Measurements from ENCODE around the gene MYB.

MYB gene

DNA sequence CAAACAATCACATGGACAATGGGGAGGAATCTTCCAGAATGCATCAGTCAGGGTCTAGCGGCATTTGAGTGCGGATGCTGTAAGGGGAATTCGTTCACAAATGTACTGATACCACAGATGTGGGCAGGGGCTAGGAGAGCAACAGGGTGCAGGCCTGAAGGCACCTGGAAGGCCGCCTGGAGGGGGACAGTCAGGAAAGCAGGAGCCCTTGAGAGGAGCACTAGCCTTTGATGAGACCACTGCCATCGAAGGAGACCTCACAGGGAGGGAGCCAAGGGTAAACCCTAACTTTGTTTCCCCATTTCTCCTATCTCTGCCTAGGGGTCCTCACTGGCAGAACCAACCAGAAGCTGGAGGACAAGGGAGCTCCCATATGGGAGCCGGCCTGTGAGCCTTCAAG, 38.2 kb downstream of the MYB start:
- H3K27me3 ChIP-seq (replicated peaks; ENCODE audit: insufficient read depth, low read length) = no peaks in the 10 kb centered on the region
- H3F3A ChIP-seq (ENCODE audit: insufficient read depth, low read length) = peaks cover 15% of the 10 kb centered on the region; the same call in 1 of the 2 replicates
- H3K9ac ChIP-seq (ENCODE audit: low read length) = no peak overlapping the region
- no peaks in the 10 kb centered on the region for H3K36me3 ChIP-seq (replicated peaks; ENCODE audit: insufficient read depth, low read length)
- H3K4me3 ChIP-seq (ENCODE audit: low read length) = no peak overlapping the region
- no peaks in the 10 kb centered on the region for H3K9me3 ChIP-seq (replicated peaks; ENCODE audit: insufficient read depth, low read length)
- H3K4me1 ChIP-seq (ENCODE audit: low read length) = peaks cover 19% of the 10 kb centered on the region
- no peaks in the 10 kb centered on the region for H3K79me2 ChIP-seq (ENCODE audit: low read length)
- H3K27ac ChIP-seq (ENCODE audit: low read length) = no peak overlapping the region
- no peak for DNase-seq
- no peak for TF ChIP-seq EZH2phosphoT487 (IDR thresholded peaks at IDR 0.05; ENCODE audit: low read length)
- no peaks in the 10 kb centered on the region for H3K9me2 ChIP-seq (replicated peaks; ENCODE audit: insufficient read depth, low read length)
- H3K4me2 ChIP-seq (ENCODE audit: low read depth, low read length) = no peak overlapping the region
- no peaks in the 10 kb centered on the region for H4K20me1 ChIP-seq (ENCODE audit: insufficient read depth, low read length)
- H2AFZ ChIP-seq (ENCODE audit: low read length) = no peak overlapping the region

- peaks cover 22% of the 10 kb centered on the region for H3F3A ChIP-seq (ENCODE audit: insufficient read depth, low read length)
- H3K4me2 ChIP-seq (ENCODE audit: low read depth, low read length) = no peak overlapping the region
- no peaks in the 10 kb centered on the region for H3K27me3 ChIP-seq (replicated peaks; ENCODE audit: insufficient read depth, low read length)
- H3K79me2 ChIP-seq (ENCODE audit: low read length) = no peaks in the 10 kb centered on the region
- no peak for TF ChIP-seq EZH2phosphoT487 (IDR thresholded peaks at IDR 0.05; ENCODE audit: low read length)
- TF ChIP-seq CTCF (IDR thresholded peaks at IDR 0.05; ENCODE audit: low read length) = no peak
- TF ChIP-seq EZH2 (optimal IDR thresholded peaks at IDR 0.05; ENCODE audit: low read depth, low read length) = no peak
- H3K27ac ChIP-seq (ENCODE audit: low read length) = no peak overlapping the region
- no peak for DNase-seq
- peaks cover 36% of the 10 kb centered on the region for H3K4me1 ChIP-seq (ENCODE audit: low read length)
- no peaks in the 10 kb centered on the region for H4K20me1 ChIP-seq (ENCODE audit: insufficient read depth, low read length)
- no peak overlapping the region for H3K4me3 ChIP-seq (ENCODE audit: low read length)
- no peaks in the 10 kb centered on the region for H3K9me3 ChIP-seq (replicated peaks; ENCODE audit: insufficient read depth, low read length)
- no peaks in the 10 kb centered on the region for H3K36me3 ChIP-seq (replicated peaks; ENCODE audit: insufficient read depth, low read length)
- no peak overlapping the region for H2AFZ ChIP-seq (ENCODE audit: low read length)
- no peak overlapping the region for H3K9ac ChIP-seq (ENCODE audit: low read length)
- H3K9me2 ChIP-seq (replicated peaks; ENCODE audit: insufficient read depth, low read length) = no peaks in the 10 kb centered on the region
Measured at GRCh38 chr6:135221042-135221441, 39.9 kb downstream of the MYB start.

GRCh38 chr6:135221505-135221904, 40.4 kb downstream of the MYB start:
- TF ChIP-seq EZH2phosphoT487 (IDR thresholded peaks at IDR 0.05; ENCODE audit: low read length) = no peak
- no peak for TF ChIP-seq CTCF (IDR thresholded peaks at IDR 0.05; ENCODE audit: low read length)
- TF ChIP-seq EZH2 (optimal IDR thresholded peaks at IDR 0.05; ENCODE audit: low read depth, low read length) = no peak
- no peaks in the 10 kb centered on the region for H4K20me1 ChIP-seq (ENCODE audit: insufficient read depth, low read length)

DNA sequence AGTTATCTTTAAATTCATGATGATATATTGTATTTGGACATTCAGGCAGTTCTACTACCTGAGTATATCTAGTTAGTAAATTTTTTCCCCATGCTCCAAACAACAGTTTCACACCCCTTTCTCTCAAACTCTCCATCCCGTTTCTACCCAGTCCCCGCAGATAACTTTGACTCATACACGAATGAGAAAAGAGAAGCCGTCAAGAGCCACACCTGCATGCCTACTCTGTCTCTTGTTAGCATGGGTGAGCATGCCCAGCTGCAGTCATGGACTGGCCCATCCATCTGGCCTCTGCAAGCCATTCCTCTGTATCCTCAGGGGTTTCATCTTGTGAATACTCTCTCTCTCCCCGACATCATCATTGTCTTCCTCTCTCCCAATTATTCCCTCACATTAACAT, 41.5 kb downstream of the MYB start:
- no peak overlapping the region for H2AFZ ChIP-seq (ENCODE audit: low read length)
- no peaks in the 10 kb centered on the region for H3K36me3 ChIP-seq (replicated peaks; ENCODE audit: insufficient read depth, low read length)
- 0 out of 2 replicates have a peak overlapping the region, but pooled peaks have one; percentile 4 for H3K4me2 ChIP-seq (ENCODE audit: low read depth, low read length)
- H3K9ac ChIP-seq (ENCODE audit: low read length) = no peak overlapping the region
- no peak overlapping the region for H3K4me3 ChIP-seq (ENCODE audit: low read length)
- no peaks in the 10 kb centered on the region for H3K27me3 ChIP-seq (replicated peaks; ENCODE audit: insufficient read depth, low read length)
- no peak for TF ChIP-seq EZH2 (optimal IDR thresholded peaks at IDR 0.05; ENCODE audit: low read depth, low read length)
- no peak for TF ChIP-seq EZH2phosphoT487 (IDR thresholded peaks at IDR 0.05; ENCODE audit: low read length)
- no peak for TF ChIP-seq CTCF (IDR thresholded peaks at IDR 0.05; ENCODE audit: low read length)
- H3K9me3 ChIP-seq (replicated peaks; ENCODE audit: insufficient read depth, low read length) = no peaks in the 10 kb centered on the region
- H4K20me1 ChIP-seq (ENCODE audit: insufficient read depth, low read length) = no peaks in the 10 kb centered on the region
- no peak for DNase-seq
- H3F3A ChIP-seq (ENCODE audit: insufficient read depth, low read length) = peaks cover 36% of the 10 kb centered on the region
- H3K27ac ChIP-seq (ENCODE audit: low read length) = peak overlapping the region; percentile 27; the same call in 1 of the 2 replicates
- peaks cover 50% of the 10 kb centered on the region for H3K4me1 ChIP-seq (ENCODE audit: low read length)
- no peaks in the 10 kb centered on the region for H3K79me2 ChIP-seq (ENCODE audit: low read length)
- no peaks in the 10 kb centered on the region for H3K9me2 ChIP-seq (replicated peaks; ENCODE audit: insufficient read depth, low read length)

More at GRCh38 chr6:135221505-135221904, 40.4 kb downstream of the MYB start:
- Histone ChIP-seq H3K9me3 (replicated peaks; ENCODE audit: insufficient read depth, low read length) (no peaks in the 10 kb centered on the region), H3K9ac (ENCODE audit: low read length) (no peak overlapping the region), H3K4me3 (ENCODE audit: low read length) (no peak overlapping the region), H3K27ac (ENCODE audit: low read length) (no peak overlapping the region), H3K27me3 (replicated peaks; ENCODE audit: insufficient read depth, low read length) (no peaks in the 10 kb centered on the region), H3K79me2 (ENCODE audit: low read length) (no peaks in the 10 kb centered on the region), H3K9me2 (replicated peaks; ENCODE audit: insufficient read depth, low read length) (no peaks in the 10 kb centered on the region), H3K4me2 (ENCODE audit: low read depth, low read length) (no peak overlapping the region), H3K36me3 (replicated peaks; ENCODE audit: insufficient read depth, low read length) (no peaks in the 10 kb centered on the region), H3F3A (ENCODE audit: insufficient read depth, low read length) (peaks cover 27% of the 10 kb centered on the region), H3K4me1 (ENCODE audit: low read length) (peaks cover 39% of the 10 kb centered on the region), H2AFZ (ENCODE audit: low read length) (no peak overlapping the region)
- no peak for DNase-seq
